HFFc6 (cell line): ENCODE data around the gene PPARGC1A. TPM values are rescaled to one million over a fixed set of nuclear protein-coding genes. Genes with fewer than 3 reads are reported as not detected.

Experiments used
- DNase-seq: peaks from one replicate; pipeline ENCODE4 v3.0.0-alpha.2; 2018
- H3K27ac Mint-ChIP-seq: 2 replicates; pipeline ENCODE4 v1.8.0; 2020; ENCODE audit warnings: mild to moderate bottlenecking, mixed read lengths
- H3K27me3 Mint-ChIP-seq: 2 replicates; pipeline ENCODE4 v1.8.0; 2021; ENCODE audit warnings: mild to moderate bottlenecking, moderate library complexity, mixed read lengths; ENCODE audit not compliant: insufficient read depth
- H3K36me3 Mint-ChIP-seq: 2 replicates; pipeline ENCODE4 v1.8.0; 2021; ENCODE audit warnings: low read depth, mixed read lengths
- H3K4me1 Mint-ChIP-seq: 2 replicates; pipeline ENCODE4 v1.8.0; 2020; ENCODE audit warnings: low read depth, mixed read lengths
- H3K4me3 Mint-ChIP-seq: 2 replicates; pipeline ENCODE4 v1.8.0; 2020; ENCODE audit warnings: mild to moderate bottlenecking, moderate library complexity, mixed read lengths
- H3K9me3 Mint-ChIP-seq: 2 replicates; pipeline ENCODE4 v1.8.0; 2020; ENCODE audit warnings: mild to moderate bottlenecking, mixed read lengths
- total RNA-seq, 6 experiments: library from RNA; stranded (reverse); fragmentation: NEBNext Ultra II Directional; extraction: Animal tissue kit (Norgen Biotek cat#: 25700); gene quantifications; 2 replicates in 1 of 6; 3 replicates in 5 of 6; pipeline ENCODE4 v1.2.3, GENCODE V29; 2021
- TF ChIP-seq, protein P1 (sequence below): fragments of 200-600 bp; sonication (generic); IDR thresholded peaks from 2 replicates; pipeline ENCODE4 v1.5.0; 2021; ENCODE audit warnings: antibody characterized with exemption, mild to moderate bottlenecking

Gene PPARGC1A
- total RNA-seq, 6 experiments from 2014 or later = not detected

- no peak for DNase-seq
Observed at GRCh38 chr4:23920716-23921446, 31.0 kb upstream of the PPARGC1A start.

DNA sequence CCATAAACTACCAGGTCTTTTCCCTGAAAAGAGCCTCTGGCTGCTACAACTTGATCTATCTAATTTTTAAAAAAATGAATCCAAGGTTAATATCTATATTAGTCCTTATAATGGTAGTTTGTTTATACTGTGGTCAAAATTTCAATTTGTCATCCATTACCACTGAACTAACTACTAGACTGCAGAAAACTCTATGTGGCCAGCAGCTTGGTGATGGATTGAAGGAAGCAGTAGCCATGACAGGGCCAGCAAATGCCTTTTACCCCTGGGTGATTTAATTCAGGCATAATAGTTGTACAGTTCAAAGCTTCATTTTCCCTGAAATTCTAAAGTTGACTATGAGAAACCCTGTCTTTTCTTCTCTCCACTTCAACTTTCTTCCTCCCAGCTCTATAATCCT, 30.4 kb upstream of the PPARGC1A start:
- peaks cover 21% of the 10 kb centered on the region for H3K9me3 Mint-ChIP-seq
- no peaks in the 10 kb centered on the region for H3K36me3 Mint-ChIP-seq
- no peak overlapping the region for H3K27ac Mint-ChIP-seq
- TF ChIP-seq, protein P1, sequence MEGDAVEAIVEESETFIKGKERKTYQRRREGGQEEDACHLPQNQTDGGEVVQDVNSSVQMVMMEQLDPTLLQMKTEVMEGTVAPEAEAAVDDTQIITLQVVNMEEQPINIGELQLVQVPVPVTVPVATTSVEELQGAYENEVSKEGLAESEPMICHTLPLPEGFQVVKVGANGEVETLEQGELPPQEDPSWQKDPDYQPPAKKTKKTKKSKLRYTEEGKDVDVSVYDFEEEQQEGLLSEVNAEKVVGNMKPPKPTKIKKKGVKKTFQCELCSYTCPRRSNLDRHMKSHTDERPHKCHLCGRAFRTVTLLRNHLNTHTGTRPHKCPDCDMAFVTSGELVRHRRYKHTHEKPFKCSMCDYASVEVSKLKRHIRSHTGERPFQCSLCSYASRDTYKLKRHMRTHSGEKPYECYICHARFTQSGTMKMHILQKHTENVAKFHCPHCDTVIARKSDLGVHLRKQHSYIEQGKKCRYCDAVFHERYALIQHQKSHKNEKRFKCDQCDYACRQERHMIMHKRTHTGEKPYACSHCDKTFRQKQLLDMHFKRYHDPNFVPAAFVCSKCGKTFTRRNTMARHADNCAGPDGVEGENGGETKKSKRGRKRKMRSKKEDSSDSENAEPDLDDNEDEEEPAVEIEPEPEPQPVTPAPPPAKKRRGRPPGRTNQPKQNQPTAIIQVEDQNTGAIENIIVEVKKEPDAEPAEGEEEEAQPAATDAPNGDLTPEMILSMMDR = no peak
- no peaks in the 10 kb centered on the region for H3K4me1 Mint-ChIP-seq
- H3K27me3 Mint-ChIP-seq = no peaks in the 10 kb centered on the region
- DNase-seq = no peak
- no peak overlapping the region for H3K4me3 Mint-ChIP-seq

More at GRCh38 chr4:23920716-23921446, 31.0 kb upstream of the PPARGC1A start:
- Mint-ChIP-seq H3K36me3 (no peaks in the 10 kb centered on the region), H3K27ac (no peak overlapping the region), H3K4me3 (no peak overlapping the region), H3K9me3 (peaks cover 21% of the 10 kb centered on the region), H3K27me3 (no peaks in the 10 kb centered on the region), H3K4me1 (no peaks in the 10 kb centered on the region)
- TF ChIP-seq, protein P1 = no peak

GRCh38 chr4:23916282-23916681, 26.4 kb upstream of the PPARGC1A start:
- Mint-ChIP-seq H3K27ac (no peak overlapping the region), H3K4me1 (no peaks in the 10 kb centered on the region), H3K36me3 (no peaks in the 10 kb centered on the region), H3K27me3 (no peaks in the 10 kb centered on the region), H3K9me3 (peaks cover 1% of the 10 kb centered on the region), H3K4me3 (no peak overlapping the region)
- TF ChIP-seq, protein P1 = no peak
- no peak for DNase-seq

GRCh38 chr4:23915459-23916132, 25.7 kb upstream of the PPARGC1A start:
- no peak for DNase-seq

GRCh38 chr4:23911675-23912455, 22.0 kb upstream of the PPARGC1A start:
- Mint-ChIP-seq H3K4me3 (no peak overlapping the region), H3K27ac (no peak overlapping the region), H3K27me3 (no peaks in the 10 kb centered on the region), H3K9me3 (peaks cover 4% of the 10 kb centered on the region), H3K4me1 (no peaks in the 10 kb centered on the region), H3K36me3 (no peaks in the 10 kb centered on the region)
- TF ChIP-seq, protein P1 = no peak
- no peak for DNase-seq

More at GRCh38 chr4:23915459-23916132, 25.7 kb upstream of the PPARGC1A start:
- Mint-ChIP-seq H3K27me3 (no peaks in the 10 kb centered on the region), H3K9me3 (peaks cover 4% of the 10 kb centered on the region), H3K4me1 (no peaks in the 10 kb centered on the region), H3K27ac (no peak overlapping the region), H3K36me3 (no peaks in the 10 kb centered on the region), H3K4me3 (no peak overlapping the region)
- TF ChIP-seq, protein P1 = no peak
